K562 (cell line): ENCODE data around the gene CLPSL2. TPM values are rescaled to one million over a fixed set of nuclear protein-coding genes. Genes with fewer than 3 reads are reported as not detected.

ENCODE experiments used
- ATAC-seq: fragments of 200-7000 bp; cut with Tn5 transposase; 3 replicates; pipeline ENCODE4 v1.9.1; 2020; ENCODE audit warnings: moderate library complexity
- BruUV-seq: library from RNA; stranded (reverse); fragments of 400-500 nt; replicated peaks from 2 replicates; lab custom pipeline; 2021; lab: Mats Ljungman, UMichigan
- CTCF ChIA-PET: fragments of 300-600 bp; formaldehyde crosslinking; extraction: SDS; loops from one replicate; lab custom pipeline; 2021; ENCODE audit warnings: low intra/inter-chr PET ratio; lab: Yijun Ruan, JAX
- POLR2A ChIA-PET: fragments of 300-600, 350-650 bp; sonication (Branson Sonifier 250); formaldehyde crosslinking; extraction: SDS; loops from one replicate; lab custom pipeline; 2021; ENCODE audit warnings: antibody characterized with exemption, inconsistent platforms; lab: Yijun Ruan, JAX
- DNase-seq, 4 experiments: peaks; one replicate each; pipeline versions ENCODE4 v3.0.0 to v3.0.0-alpha.2; 2011 to 2018; ENCODE audit warnings: low spot score in 3 of 4, mixed read lengths in 3 of 4; ENCODE audit errors: extremely low read depth in 1 of 4
- FAIRE-seq: peaks from 2 replicates; lab custom pipeline; 2011; peaks lifted over from hg19 to GRCh38; lab: Jason Lieb, UNC
- H2AFZ ChIP-seq: 2 replicates; pipeline ENCODE4 v1.6.0; 2011; ENCODE audit warnings: low read depth, low read length, control low read depth, inconsistent platforms
- H3K27ac ChIP-seq: fragments of 200-600 bp; 3 replicates; pipeline ENCODE4 v1.8.0; 2011; ENCODE audit warnings: low read depth, mild to moderate bottlenecking, control low read depth, inconsistent platforms, low read length, moderate library complexity, mixed read lengths; ENCODE audit errors: extremely low read depth
- H3K27me3 ChIP-seq, 2 experiments: fragments of 300-600 bp in 1 of 2; 2 replicates in 1 of 2; 3 replicates in 1 of 2; pipeline versions ENCODE4 v1.6.0 to v1.8.0; 2011; ENCODE audit warnings: inconsistent platforms in 2 of 2, low read length in 2 of 2, mild to moderate bottlenecking in 1 of 2, mixed read lengths in 1 of 2, moderate library complexity in 1 of 2; ENCODE audit not compliant: control insufficient read depth in 2 of 2, insufficient read depth in 2 of 2
- H3K36me3 ChIP-seq: fragments of 300-600 bp; 3 replicates; pipeline ENCODE4 v1.8.0; 2011; ENCODE audit warnings: mild to moderate bottlenecking, low read length, inconsistent platforms; ENCODE audit not compliant: control insufficient read depth, insufficient read depth
- H3K4me1 ChIP-seq, 2 experiments: fragments of 200-600 bp in 1 of 2; replicated peaks in 1 of 2; 2 replicates in 1 of 2; 3 replicates in 1 of 2; pipeline versions ENCODE4 v1.5.1 to v1.8.0; 2011; ENCODE audit warnings: inconsistent platforms in 2 of 2, low read length in 2 of 2, mild to moderate bottlenecking in 1 of 2, mixed read lengths in 1 of 2, moderate library complexity in 1 of 2; ENCODE audit not compliant: control insufficient read depth in 2 of 2, insufficient read depth in 2 of 2
- H3K4me2 ChIP-seq: 2 replicates; pipeline ENCODE4 v1.6.1; 2011; ENCODE audit warnings: low read length, control low read depth, inconsistent platforms, mixed read lengths; ENCODE audit not compliant: insufficient read depth
- H3K4me3 ChIP-seq: fragments of 200-600 bp; sonication (generic), shearing (Covaris generic); 2 replicates; pipeline ENCODE4 v1.5.1; 2016; ENCODE audit warnings: control low read depth, inconsistent platforms
- H3K79me2 ChIP-seq: fragments of 200-600 bp; 3 replicates; pipeline ENCODE4 v1.8.0; 2011; ENCODE audit warnings: low read length, inconsistent platforms; ENCODE audit not compliant: control insufficient read depth, insufficient read depth
- H3K9ac ChIP-seq, 2 experiments: 2 replicates each; pipeline versions ENCODE4 v1.6.0 to v1.6.1; 2011; ENCODE audit warnings: low read depth in 2 of 2, low read length in 2 of 2, control low read depth in 1 of 2, inconsistent platforms in 1 of 2, mild to moderate bottlenecking in 1 of 2, mixed read lengths in 1 of 2; ENCODE audit not compliant: insufficient read depth in 1 of 2
- H3K9me1 ChIP-seq: one replicate; pipeline ENCODE4 v1.6.0; 2011; ENCODE audit warnings: inconsistent platforms, mild to moderate bottlenecking, low read length, moderate library complexity; ENCODE audit not compliant: control insufficient read depth, insufficient read depth
- H3K9me3 ChIP-seq: replicated peaks from 2 replicates; pipeline ENCODE4 v1.5.1; 2011; ENCODE audit warnings: low read depth, low read length, inconsistent platforms; ENCODE audit not compliant: control insufficient read depth, insufficient read depth
- H4K20me1 ChIP-seq: replicated peaks from 2 replicates; pipeline ENCODE4 v1.6.1; 2011; ENCODE audit warnings: low read length, inconsistent platforms, mixed read lengths; ENCODE audit not compliant: control insufficient read depth, insufficient read depth
- CHCHD3 ChIP-seq: fragments of 250-450 bp; sonication (Bioruptor Pico); IDR thresholded peaks from 2 replicates; pipeline ENCODE4 v2.1.2; 2022; ENCODE audit warnings: mild to moderate bottlenecking
- COPS2 ChIP-seq: fragments of 450-650 bp; conservative IDR thresholded peaks from 2 replicates; pipeline ENCODE4 v1.6.1; 2016; ENCODE audit warnings: mild to moderate bottlenecking, moderate library complexity
- FOXM1 ChIP-seq, 2 experiments: fragments of 450-650 bp in 1 of 2; sonication (generic) in 1 of 2; formaldehyde crosslinking in 1 of 2; IDR thresholded peaks; 2 replicates each; pipeline versions ENCODE4 v1.6.1 to v1.9.0; 2017 to 2022; ENCODE audit warnings: low read depth in 2 of 2, mild to moderate bottlenecking in 2 of 2, missing genetic modification reagents in 1 of 2, moderate library complexity in 1 of 2
- HSF4 ChIP-seq: fragments of 250-450 bp; sonication (Bioruptor Pico); IDR thresholded peaks from 2 replicates; pipeline ENCODE4 v2.1.2; 2022; ENCODE audit warnings: mild to moderate bottlenecking, moderate library complexity, borderline replicate concordance
- KLF6 ChIP-seq: fragments of 250-450 bp; sonication (Bioruptor Pico); IDR thresholded peaks from 2 replicates; pipeline ENCODE4 v1.4.0; 2020; ENCODE audit warnings: mild to moderate bottlenecking, moderate library complexity, borderline replicate concordance
- PHB ChIP-seq: fragments of 250-450 bp; sonication (Bioruptor Pico); IDR thresholded peaks from 2 replicates; pipeline ENCODE4 v1.5.0; 2021
- PKNOX1 ChIP-seq: fragments of 450-650 bp; IDR thresholded peaks from 2 replicates; pipeline ENCODE4 v1.6.1; 2016
- POU5F1 ChIP-seq: fragments of 150-350 bp; IDR thresholded peaks from 2 replicates; pipeline ENCODE4 v1.6.1; 2014; ENCODE audit warnings: borderline replicate concordance, low read length, low read depth, mild to moderate bottlenecking; ENCODE audit not compliant: partially characterized antibody
- RFX1 ChIP-seq: fragments of 450-650 bp; IDR thresholded peaks from 2 replicates; pipeline ENCODE4 v1.6.1; 2016; ENCODE audit warnings: mild to moderate bottlenecking, moderate library complexity
- TFE3 ChIP-seq: fragments of 450-650 bp; formaldehyde crosslinking; IDR thresholded peaks from 2 replicates; pipeline ENCODE4 v1.4.0; 2020; ENCODE audit warnings: mild to moderate bottlenecking, mixed read lengths
- TOE1 ChIP-seq, 2 experiments: fragments of 450-650 bp in 1 of 2; sonication (generic) in 1 of 2; formaldehyde crosslinking in 1 of 2; IDR thresholded peaks; 2 replicates each; pipeline versions ENCODE4 v1.7.1 to v1.8.0; 2016 to 2022; ENCODE audit warnings: borderline replicate concordance in 2 of 2, mild to moderate bottlenecking in 2 of 2, antibody characterized with exemption in 1 of 2, inconsistent platforms in 1 of 2, low read depth in 1 of 2, missing genetic modification reagents in 1 of 2, moderate library complexity in 1 of 2
- ZNF224 ChIP-seq: sonication (generic); formaldehyde crosslinking; IDR thresholded peaks from 2 replicates; pipeline ENCODE4 v1.8.0; 2022; ENCODE audit warnings: mild to moderate bottlenecking, missing genetic modification reagents
- WGBS: fragments of 100-300 bp; shearing (Covaris generic); methylation state at CpG from one replicate; pipeline ENCODE4 v1.1.6; 2016; ENCODE audit warnings: low coverage, mixed read lengths; ENCODE audit not compliant: insufficient coverage; ENCODE audit errors: missing lambda C conversion rate; 5-methylcytosine and 5-hydroxymethylcytosine counted together
- in situ Hi-C: fragments of 300-500 bp; cut with MboI; formaldehyde crosslinking; loops from 4 replicates; pipeline ENCODE4 v1.15.0; 2018; ENCODE audit warnings: inconsistent platforms, mixed read lengths
- intact Hi-C: fragments of 100-400 bp; cut with micrococcal nuclease; formaldehyde crosslinking; loops from 2 replicates; pipeline ENCODE4 v1.14.2; 2022
- polyA plus RNA-seq, 8 experiments: library from polyadenylated mRNA; depleted of rRNA in 4 of 8; stranded (reverse) in 5 of 8; unstranded in 3 of 8; fragments of >200 nt; fragmentation: Nextera tagmentation in 2 of 8; fragmentation: Illumina TruSeq in 1 of 8; extraction: Ambion mirVana in 2 of 8; extraction: Trizol in 1 of 8; gene quantifications; 2 replicates each; pipeline versions ENCODE4 v1.2.1 to v1.2.3, GENCODE V29; 2011 to 2014; ENCODE audit warnings: inconsistent platforms in 1 of 8, missing spikeins in 1 of 8
- total RNA-seq, 7 experiments: library from RNA; depleted of rRNA in 6 of 7; stranded (reverse); fragments of >200 nt in 6 of 7; fragmentation: Illumina TruSeq in 2 of 7; extraction: Trizol in 2 of 7; gene quantifications; 2 replicates each; pipeline versions ENCODE4 v1.2.1 to v1.2.3, GENCODE V29; 2011 to 2021; ENCODE audit warnings: low replicate concordance in 1 of 7

Gene CLPSL2
- total and polyA plus RNA-seq, 9 of the 15 experiments (the other 6 are each of a cell fraction or from before 2014, with no cell fraction given) = not detected

- no peak for TF ChIP-seq PKNOX1
- no peak for TF ChIP-seq FOXM1 (IDR thresholded peaks at IDR 0.05; ENCODE audit: low read depth)
- no peak for TF ChIP-seq FOXM1 (CRISPR knock-in tag; IDR thresholded peaks at IDR 0.05; ENCODE audit: low read depth)
- TF ChIP-seq ZNF224 (CRISPR knock-in tag) = no peak
- TF ChIP-seq COPS2 = no peak
- no peak for TF ChIP-seq PHB
- TF ChIP-seq KLF6 = no peak
- TF ChIP-seq POU5F1 = no peak
- no peak for TF ChIP-seq CHCHD3
- TF ChIP-seq, all 486 proteins: peak for 0
These were observed 5.1 kb upstream of the CLPSL2 start (continued) for GRCh38 chr6:35771343-35771627.

GRCh38 chr6:35774116-35774794, 2.1 kb upstream of the CLPSL2 start:
- CTCF ChIA-PET = no interaction called here
- 7% methylated on average over 11 of the region's 11 CpGs for WGBS
- FAIRE-seq (no peak), DNase-seq (no peak), ATAC-seq (no peak)
- TF ChIP-seq TOE1 (IDR thresholded peaks at IDR 0.05; ENCODE audit: borderline replicate concordance) (peak; percentile 31; the same call in 1 of the 2 replicates), TOE1 (CRISPR knock-in tag; IDR thresholded peaks at IDR 0.05; ENCODE audit: borderline replicate concordance, low read depth) (no peak), TFE3 (CRISPR knock-in tag) (peak; percentile 75), HSF4 (CRISPR knock-in tag) (no peak), FOXM1 (IDR thresholded peaks at IDR 0.05; ENCODE audit: low read depth) (no peak), FOXM1 (CRISPR knock-in tag; IDR thresholded peaks at IDR 0.05; ENCODE audit: low read depth) (no peak), RFX1 (no peak)
- H3K4me2 ChIP-seq = no peak overlapping the region
- in situ Hi-C loops = no loop called here
- peaks cover 0 to 14% of the 10 kb centered on the region in 2 experiments; a peak in 2 of 5 replicates for H3K4me1 ChIP-seq
- H3K79me2 ChIP-seq = no peaks in the 10 kb centered on the region
- H3K27ac ChIP-seq = no peak overlapping the region
- POLR2A ChIA-PET = interaction anchor here (1.1 to 1.5 kb wide), 2 partner anchors 10 to 14 kb away, joined by 4 to 7 read pairs; no protein-coding TSS in a partner anchor
- H3K9me3 ChIP-seq = no peaks in the 10 kb centered on the region
- intact Hi-C loops = no loop called here
- no peak overlapping the region for H3K9ac ChIP-seq
- no peaks in the 10 kb centered on the region for H3K36me3 ChIP-seq
- H4K20me1 ChIP-seq = 0 out of 2 replicates have a peak, but pooled peaks cover under 1% of the 10 kb centered on the region
- BruUV-seq = no TSS peak
- no peak overlapping the region for H2AFZ ChIP-seq
- peaks cover 26 to 70% of the 10 kb centered on the region in 2 experiments for H3K27me3 ChIP-seq
- H3K9me1 ChIP-seq = no peaks in the 10 kb centered on the region
- no peak overlapping the region for H3K4me3 ChIP-seq
